ENCODE measurements around the gene DRD2. TPM values are rescaled to one million over a fixed set of nuclear protein-coding genes. Genes with fewer than 3 reads are reported as not detected.

Gene DRD2
- total RNA-seq, 2 experiments from 2014 or later: not detected

DNA sequence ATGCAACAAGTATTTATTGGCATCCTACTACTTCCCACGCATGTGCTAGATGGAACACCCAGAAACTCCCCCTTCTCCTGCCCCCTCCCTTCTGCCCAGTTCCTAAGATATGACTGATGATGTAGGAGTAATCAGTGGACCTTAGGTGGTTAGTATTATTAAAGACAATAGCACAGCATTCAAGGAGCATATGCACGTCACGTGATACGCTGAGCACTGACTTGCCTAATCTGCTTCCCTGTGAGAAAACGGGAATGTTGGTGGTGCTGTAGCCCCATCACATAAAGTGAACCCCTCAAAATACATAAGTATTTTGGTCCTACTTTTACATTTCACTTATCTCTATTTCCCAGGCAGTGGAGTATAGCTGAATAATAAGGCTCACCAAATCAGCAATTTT, 12.4 kb downstream of the DRD2 start:
- POLR2A ChIA-PET: no interaction called here
- Histone ChIP-seq H3K27ac (ENCODE audit: low read depth in 1 of 2, low read length in 2 of 2) (no peak overlapping the region), H3K27me3 (ENCODE audit: control insufficient read depth in 1 of 2, insufficient read depth in 2 of 2, low read length in 2 of 2) (peaks cover 0 to 2% of the 10 kb centered on the region in 2 experiments), H3K9me3 (ENCODE audit: control insufficient read depth in 1 of 2, insufficient read depth in 1 of 2, low read length in 2 of 2) (peaks cover 0 to 5% of the 10 kb centered on the region in 2 experiments), H3K4me3 (ENCODE audit: low read length) (no peak overlapping the region), H3K4me1 (ENCODE audit: insufficient read depth, low read length) (no peaks in the 10 kb centered on the region), H3K36me3 (ENCODE audit: insufficient read depth, low read length) (no peaks in the 10 kb centered on the region)
- H3K9me3 Mint-ChIP-seq: no peaks in the 10 kb centered on the region
- TF ChIP-seq, protein P1, sequence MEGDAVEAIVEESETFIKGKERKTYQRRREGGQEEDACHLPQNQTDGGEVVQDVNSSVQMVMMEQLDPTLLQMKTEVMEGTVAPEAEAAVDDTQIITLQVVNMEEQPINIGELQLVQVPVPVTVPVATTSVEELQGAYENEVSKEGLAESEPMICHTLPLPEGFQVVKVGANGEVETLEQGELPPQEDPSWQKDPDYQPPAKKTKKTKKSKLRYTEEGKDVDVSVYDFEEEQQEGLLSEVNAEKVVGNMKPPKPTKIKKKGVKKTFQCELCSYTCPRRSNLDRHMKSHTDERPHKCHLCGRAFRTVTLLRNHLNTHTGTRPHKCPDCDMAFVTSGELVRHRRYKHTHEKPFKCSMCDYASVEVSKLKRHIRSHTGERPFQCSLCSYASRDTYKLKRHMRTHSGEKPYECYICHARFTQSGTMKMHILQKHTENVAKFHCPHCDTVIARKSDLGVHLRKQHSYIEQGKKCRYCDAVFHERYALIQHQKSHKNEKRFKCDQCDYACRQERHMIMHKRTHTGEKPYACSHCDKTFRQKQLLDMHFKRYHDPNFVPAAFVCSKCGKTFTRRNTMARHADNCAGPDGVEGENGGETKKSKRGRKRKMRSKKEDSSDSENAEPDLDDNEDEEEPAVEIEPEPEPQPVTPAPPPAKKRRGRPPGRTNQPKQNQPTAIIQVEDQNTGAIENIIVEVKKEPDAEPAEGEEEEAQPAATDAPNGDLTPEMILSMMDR (IDR thresholded peaks at IDR 0.05): no peak
- no peak overlapping the region for H3K4me3 Mint-ChIP-seq
- DNase-seq: no peak
- no peak for ATAC-seq (ENCODE audit: poor library complexity)
- CTCF ChIA-PET: no interaction called here
- no peaks in the 10 kb centered on the region for H3K36me3 Mint-ChIP-seq (ENCODE audit: low read depth)
- intact Hi-C loops (cut with DNase I, micrococcal nuclease): no loop called here
- no peak overlapping the region for H3K27ac Mint-ChIP-seq
- no peaks in the 10 kb centered on the region for H3K4me1 Mint-ChIP-seq (ENCODE audit: low read depth)
- peaks cover 33% of the 10 kb centered on the region for H3K27me3 Mint-ChIP-seq

DNA sequence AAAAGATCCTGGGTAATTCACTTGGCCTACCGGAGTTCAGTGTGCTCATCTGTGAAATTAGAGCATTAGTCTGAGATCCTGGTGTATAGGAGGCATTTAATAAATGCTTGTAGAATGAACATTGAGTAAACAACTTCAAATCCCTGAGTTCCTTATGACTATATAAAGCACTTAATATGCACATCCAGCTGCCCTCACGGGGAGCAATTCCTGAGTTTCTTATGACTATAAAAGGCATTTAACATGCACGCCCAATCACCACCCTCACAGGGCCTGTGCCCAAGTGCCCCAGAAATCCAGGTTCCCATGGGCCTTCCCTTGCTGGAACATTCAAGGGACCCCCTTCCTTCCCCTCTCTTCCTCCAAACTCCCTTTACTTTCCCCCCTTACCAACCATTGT, 13.6 kb downstream of the DRD2 start:
- CTCF ChIA-PET: no interaction called here
- Histone ChIP-seq H3K4me3 (ENCODE audit: low read length) (no peak overlapping the region), H3K27me3 (ENCODE audit: control insufficient read depth in 1 of 2, insufficient read depth in 2 of 2, low read length in 2 of 2) (peaks cover 2 to 3% of the 10 kb centered on the region in 2 experiments), H3K4me1 (ENCODE audit: insufficient read depth, low read length) (no peaks in the 10 kb centered on the region), H3K36me3 (ENCODE audit: insufficient read depth, low read length) (no peaks in the 10 kb centered on the region), H3K9me3 (ENCODE audit: control insufficient read depth in 1 of 2, insufficient read depth in 1 of 2, low read length in 2 of 2) (peaks cover 0 to 5% of the 10 kb centered on the region in 2 experiments), H3K27ac (ENCODE audit: low read depth in 1 of 2, low read length in 2 of 2) (no peak overlapping the region)
- H3K27me3 Mint-ChIP-seq: peaks cover 27% of the 10 kb centered on the region
- no peak overlapping the region for H3K27ac Mint-ChIP-seq
- DNase-seq (no peak), ATAC-seq (ENCODE audit: poor library complexity) (no peak)
- no peak overlapping the region for H3K4me3 Mint-ChIP-seq
- H3K36me3 Mint-ChIP-seq (ENCODE audit: low read depth): no peaks in the 10 kb centered on the region
- TF ChIP-seq, protein P1 (IDR thresholded peaks at IDR 0.05): no peak
- intact Hi-C loops (cut with DNase I, micrococcal nuclease): no loop called here
- H3K9me3 Mint-ChIP-seq: no peaks in the 10 kb centered on the region
- no peaks in the 10 kb centered on the region for H3K4me1 Mint-ChIP-seq (ENCODE audit: low read depth)
- POLR2A ChIA-PET: no interaction called here

DNA sequence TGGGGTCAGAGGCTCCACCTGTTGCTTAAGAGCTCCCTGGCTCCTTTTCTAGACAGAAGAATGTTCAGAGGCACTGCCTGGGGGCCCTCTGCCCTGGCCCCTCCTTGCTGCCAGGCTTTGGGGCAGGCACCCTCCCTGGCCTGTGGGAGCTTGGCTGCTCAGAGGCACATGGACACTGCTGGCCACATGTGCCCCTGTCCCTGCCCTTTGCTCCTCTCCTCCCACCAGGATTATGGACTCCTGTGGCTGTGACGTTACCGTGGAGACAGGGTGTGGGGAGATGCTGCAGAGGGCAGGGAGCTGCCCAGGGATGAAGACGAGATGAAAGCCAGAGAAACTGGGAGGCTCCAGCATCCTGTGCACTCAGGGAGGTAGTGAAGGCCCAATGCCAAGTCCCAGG, 14.7 kb downstream of the DRD2 start:
- DNase-seq: no peak
- Histone ChIP-seq H3K27me3 (ENCODE audit: control insufficient read depth in 1 of 2, insufficient read depth in 2 of 2, low read length in 2 of 2) (peaks cover 2 to 3% of the 10 kb centered on the region in 2 experiments), H3K36me3 (ENCODE audit: insufficient read depth, low read length) (no peaks in the 10 kb centered on the region), H3K4me1 (ENCODE audit: insufficient read depth, low read length) (no peaks in the 10 kb centered on the region), H3K27ac (ENCODE audit: low read depth in 1 of 2, low read length in 2 of 2) (no peak overlapping the region), H3K4me3 (ENCODE audit: low read length) (no peak overlapping the region), H3K9me3 (ENCODE audit: control insufficient read depth in 1 of 2, insufficient read depth in 1 of 2, low read length in 2 of 2) (peaks cover 0 to 5% of the 10 kb centered on the region in 2 experiments)
- no peak overlapping the region for H3K4me3 Mint-ChIP-seq
- ChIA-PET POLR2A (no interaction called here), CTCF (no interaction called here)
- H3K9me3 Mint-ChIP-seq: no peaks in the 10 kb centered on the region
- H3K4me1 Mint-ChIP-seq (ENCODE audit: low read depth): no peaks in the 10 kb centered on the region
- no peak overlapping the region for H3K27ac Mint-ChIP-seq
- H3K27me3 Mint-ChIP-seq: peaks cover 30% of the 10 kb centered on the region
- intact Hi-C loops (cut with DNase I, micrococcal nuclease): no loop called here
- TF ChIP-seq, protein P1 (IDR thresholded peaks at IDR 0.05): no peak
- no peaks in the 10 kb centered on the region for H3K36me3 Mint-ChIP-seq (ENCODE audit: low read depth)
- ATAC-seq (ENCODE audit: poor library complexity): no peak

Data from CD4-positive, alpha-beta T cell (primary cell).